Measurements from ENCODE around the gene KLHDC3.

Gene KLHDC3

DNA sequence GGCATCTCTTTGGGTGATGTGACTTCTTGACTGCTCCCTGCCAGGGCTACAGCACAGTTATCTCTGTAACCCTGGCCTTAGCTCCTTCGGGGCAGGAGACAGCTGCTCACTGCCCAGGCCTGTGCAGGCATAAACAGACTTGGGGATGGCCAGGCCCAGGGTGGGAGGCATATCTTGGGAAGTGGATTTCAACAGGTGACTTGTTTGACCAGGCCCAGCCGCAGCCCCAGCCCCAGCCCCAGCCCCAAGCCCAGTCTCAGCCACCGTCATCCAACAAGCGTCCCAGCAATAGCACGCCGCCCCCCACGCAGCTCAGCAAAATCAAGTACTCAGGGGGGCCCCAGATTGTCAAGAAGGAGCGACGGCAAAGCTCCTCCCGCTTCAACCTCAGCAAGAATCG is 7.8 kb upstream of the KLHDC3 start:
- no peak for TF ChIP-seq EP300 (IDR thresholded peaks at IDR 0.05; ENCODE audit: borderline replicate concordance)

DNA sequence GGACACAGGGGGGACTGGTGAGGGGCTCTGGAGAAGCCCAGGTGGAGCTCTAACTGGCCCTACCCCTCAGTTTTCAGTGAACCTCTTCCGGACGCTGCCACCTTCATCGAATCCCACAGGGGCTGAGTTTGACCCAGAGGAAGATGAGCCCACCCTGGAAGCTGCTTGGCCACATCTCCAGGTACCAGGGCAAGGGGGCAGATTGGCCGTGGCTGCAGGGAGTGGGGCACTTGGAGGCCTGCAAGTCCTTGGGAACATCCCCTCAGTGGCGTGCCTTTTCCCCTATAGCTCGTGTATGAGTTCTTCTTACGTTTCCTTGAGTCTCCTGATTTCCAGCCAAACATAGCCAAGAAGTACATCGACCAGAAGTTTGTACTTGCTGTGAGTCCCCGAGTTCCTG is 6.9 kb upstream of the KLHDC3 start:
- TF ChIP-seq CREB1 (IDR thresholded peaks at IDR 0.05; ENCODE audit: low read depth) (no peak), ZBTB7A (IDR thresholded peaks at IDR 0.05; ENCODE audit: low read depth) (no peak), CEBPB (IDR thresholded peaks at IDR 0.05) (no peak), FOXM1 (IDR thresholded peaks at IDR 0.05; ENCODE audit: borderline replicate concordance, low read depth) (no peak), NFIC (IDR thresholded peaks at IDR 0.05) (no peak), YY1 (IDR thresholded peaks at IDR 0.05; ENCODE audit: low read depth) (no peak), TEAD4 (IDR thresholded peaks at IDR 0.05) (no peak), TAF1 (IDR thresholded peaks at IDR 0.05; ENCODE audit: low read depth) (no peak), TCF12 (IDR thresholded peaks at IDR 0.05; ENCODE audit: low read depth) (no peak), EP300 (IDR thresholded peaks at IDR 0.05; ENCODE audit: borderline replicate concordance) (no peak), RAD21 (IDR thresholded peaks at IDR 0.05; ENCODE audit: low read depth) (no peak), EGR1 (IDR thresholded peaks at IDR 0.05) (no peak)
- TF ChIP-seq, protein P1, sequence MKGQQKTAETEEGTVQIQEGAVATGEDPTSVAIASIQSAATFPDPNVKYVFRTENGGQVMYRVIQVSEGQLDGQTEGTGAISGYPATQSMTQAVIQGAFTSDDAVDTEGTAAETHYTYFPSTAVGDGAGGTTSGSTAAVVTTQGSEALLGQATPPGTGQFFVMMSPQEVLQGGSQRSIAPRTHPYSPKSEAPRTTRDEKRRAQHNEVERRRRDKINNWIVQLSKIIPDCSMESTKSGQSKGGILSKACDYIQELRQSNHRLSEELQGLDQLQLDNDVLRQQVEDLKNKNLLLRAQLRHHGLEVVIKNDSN (IDR thresholded peaks at IDR 0.05), result no peak
- TF ChIP-seq, protein P2, sequence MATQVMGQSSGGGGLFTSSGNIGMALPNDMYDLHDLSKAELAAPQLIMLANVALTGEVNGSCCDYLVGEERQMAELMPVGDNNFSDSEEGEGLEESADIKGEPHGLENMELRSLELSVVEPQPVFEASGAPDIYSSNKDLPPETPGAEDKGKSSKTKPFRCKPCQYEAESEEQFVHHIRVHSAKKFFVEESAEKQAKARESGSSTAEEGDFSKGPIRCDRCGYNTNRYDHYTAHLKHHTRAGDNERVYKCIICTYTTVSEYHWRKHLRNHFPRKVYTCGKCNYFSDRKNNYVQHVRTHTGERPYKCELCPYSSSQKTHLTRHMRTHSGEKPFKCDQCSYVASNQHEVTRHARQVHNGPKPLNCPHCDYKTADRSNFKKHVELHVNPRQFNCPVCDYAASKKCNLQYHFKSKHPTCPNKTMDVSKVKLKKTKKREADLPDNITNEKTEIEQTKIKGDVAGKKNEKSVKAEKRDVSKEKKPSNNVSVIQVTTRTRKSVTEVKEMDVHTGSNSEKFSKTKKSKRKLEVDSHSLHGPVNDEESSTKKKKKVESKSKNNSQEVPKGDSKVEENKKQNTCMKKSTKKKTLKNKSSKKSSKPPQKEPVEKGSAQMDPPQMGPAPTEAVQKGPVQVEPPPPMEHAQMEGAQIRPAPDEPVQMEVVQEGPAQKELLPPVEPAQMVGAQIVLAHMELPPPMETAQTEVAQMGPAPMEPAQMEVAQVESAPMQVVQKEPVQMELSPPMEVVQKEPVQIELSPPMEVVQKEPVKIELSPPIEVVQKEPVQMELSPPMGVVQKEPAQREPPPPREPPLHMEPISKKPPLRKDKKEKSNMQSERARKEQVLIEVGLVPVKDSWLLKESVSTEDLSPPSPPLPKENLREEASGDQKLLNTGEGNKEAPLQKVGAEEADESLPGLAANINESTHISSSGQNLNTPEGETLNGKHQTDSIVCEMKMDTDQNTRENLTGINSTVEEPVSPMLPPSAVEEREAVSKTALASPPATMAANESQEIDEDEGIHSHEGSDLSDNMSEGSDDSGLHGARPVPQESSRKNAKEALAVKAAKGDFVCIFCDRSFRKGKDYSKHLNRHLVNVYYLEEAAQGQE (IDR thresholded peaks at IDR 0.05; ENCODE audit: low read depth), result no peak
- TF ChIP-seq, protein P3, sequence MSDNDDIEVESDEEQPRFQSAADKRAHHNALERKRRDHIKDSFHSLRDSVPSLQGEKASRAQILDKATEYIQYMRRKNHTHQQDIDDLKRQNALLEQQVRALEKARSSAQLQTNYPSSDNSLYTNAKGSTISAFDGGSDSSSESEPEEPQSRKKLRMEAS (IDR thresholded peaks at IDR 0.05), result no peak

DNA sequence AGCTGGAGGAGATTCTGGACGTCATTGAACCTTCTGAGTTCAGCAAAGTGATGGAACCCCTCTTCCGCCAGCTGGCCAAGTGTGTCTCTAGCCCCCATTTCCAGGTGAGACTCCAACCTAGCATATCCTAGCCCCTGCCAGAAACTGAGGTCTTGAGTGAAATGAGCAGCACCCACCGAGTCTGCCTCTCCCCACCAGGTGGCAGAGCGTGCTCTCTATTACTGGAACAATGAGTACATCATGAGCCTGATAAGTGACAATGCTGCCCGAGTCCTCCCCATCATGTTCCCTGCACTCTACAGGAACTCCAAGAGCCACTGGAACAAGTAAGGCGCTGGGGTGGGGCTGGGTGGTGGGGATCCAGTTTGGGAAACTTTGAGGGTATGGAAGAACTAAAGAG is 4.9 kb upstream of the KLHDC3 start:
- TF ChIP-seq RAD21 (IDR thresholded peaks at IDR 0.05; ENCODE audit: low read depth) (0 out of 2 replicates have a peak, but pooled peaks have one; percentile 8), FOXM1 (IDR thresholded peaks at IDR 0.05; ENCODE audit: borderline replicate concordance, low read depth) (no peak)

DNA sequence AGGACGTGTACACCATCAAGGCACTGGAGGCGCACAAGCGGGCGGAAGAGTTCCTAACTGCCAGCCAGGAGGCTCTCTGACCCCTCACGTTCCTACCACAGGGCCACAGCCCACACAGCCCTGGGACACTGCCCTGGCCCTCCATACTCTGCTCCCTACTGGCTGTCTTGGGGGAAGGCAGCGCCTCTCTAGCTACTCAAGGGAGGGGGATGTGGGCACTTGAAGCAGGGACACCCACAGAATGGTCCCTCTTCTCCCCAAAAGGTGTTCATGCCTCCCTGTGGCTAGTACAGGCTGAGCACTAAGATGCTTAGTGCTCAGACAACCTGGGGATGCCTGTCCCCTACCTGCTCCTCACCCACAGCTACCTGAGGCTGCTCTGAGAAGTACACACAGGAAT is 2.8 kb upstream of the KLHDC3 start:
- TF ChIP-seq TEAD4 (IDR thresholded peaks at IDR 0.05) (no peak), TCF12 (IDR thresholded peaks at IDR 0.05; ENCODE audit: low read depth) (no peak), CREB1 (IDR thresholded peaks at IDR 0.05; ENCODE audit: low read depth) (no peak), EP300 (IDR thresholded peaks at IDR 0.05; ENCODE audit: borderline replicate concordance) (no peak), RAD21 (IDR thresholded peaks at IDR 0.05; ENCODE audit: low read depth) (no peak)

DNA sequence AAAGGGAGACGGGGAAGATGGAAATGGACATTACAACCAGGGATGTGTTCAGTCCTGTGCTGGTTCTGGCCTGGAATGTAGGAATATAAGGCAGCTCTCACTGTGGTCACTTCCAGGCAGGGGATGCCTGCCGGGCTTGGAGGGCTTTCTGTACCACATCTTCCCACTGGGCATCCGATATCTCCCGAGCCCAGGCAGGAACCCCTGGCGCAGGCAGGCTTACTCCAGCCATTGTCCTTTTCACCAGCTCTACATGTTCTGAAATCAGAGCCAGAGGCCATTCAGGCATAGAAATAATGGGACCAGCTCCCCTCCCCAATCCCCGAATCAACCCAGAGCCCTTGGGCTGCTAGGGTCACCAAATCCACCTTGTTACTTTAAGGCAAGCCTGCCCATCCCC is 1.7 kb upstream of the KLHDC3 start:
- TF ChIP-seq, protein P2 (IDR thresholded peaks at IDR 0.05; ENCODE audit: low read depth), result no peak
- no peak for TF ChIP-seq TAF1 (IDR thresholded peaks at IDR 0.05; ENCODE audit: low read depth)
- no peak for TF ChIP-seq RAD21 (IDR thresholded peaks at IDR 0.05; ENCODE audit: low read depth)
- TF ChIP-seq YY1 (IDR thresholded peaks at IDR 0.05; ENCODE audit: low read depth), result no peak
- TF ChIP-seq EP300 (IDR thresholded peaks at IDR 0.05; ENCODE audit: borderline replicate concordance), result no peak
- no peak for TF ChIP-seq FOXM1 (IDR thresholded peaks at IDR 0.05; ENCODE audit: borderline replicate concordance, low read depth)
- no peak for TF ChIP-seq CEBPB (IDR thresholded peaks at IDR 0.05)
- no peak for TF ChIP-seq CREB1 (IDR thresholded peaks at IDR 0.05; ENCODE audit: low read depth)
- no peak for TF ChIP-seq ZBTB7A (IDR thresholded peaks at IDR 0.05; ENCODE audit: low read depth)
- no peak for TF ChIP-seq TEAD4 (IDR thresholded peaks at IDR 0.05)
- no peak for TF ChIP-seq EGR1 (IDR thresholded peaks at IDR 0.05)
- TF ChIP-seq, protein P1 (IDR thresholded peaks at IDR 0.05), result no peak
- no peak for TF ChIP-seq TCF12 (IDR thresholded peaks at IDR 0.05; ENCODE audit: low read depth)
- TF ChIP-seq NFIC (IDR thresholded peaks at IDR 0.05), result no peak
- TF ChIP-seq, protein P3 (IDR thresholded peaks at IDR 0.05), result no peak

DNA sequence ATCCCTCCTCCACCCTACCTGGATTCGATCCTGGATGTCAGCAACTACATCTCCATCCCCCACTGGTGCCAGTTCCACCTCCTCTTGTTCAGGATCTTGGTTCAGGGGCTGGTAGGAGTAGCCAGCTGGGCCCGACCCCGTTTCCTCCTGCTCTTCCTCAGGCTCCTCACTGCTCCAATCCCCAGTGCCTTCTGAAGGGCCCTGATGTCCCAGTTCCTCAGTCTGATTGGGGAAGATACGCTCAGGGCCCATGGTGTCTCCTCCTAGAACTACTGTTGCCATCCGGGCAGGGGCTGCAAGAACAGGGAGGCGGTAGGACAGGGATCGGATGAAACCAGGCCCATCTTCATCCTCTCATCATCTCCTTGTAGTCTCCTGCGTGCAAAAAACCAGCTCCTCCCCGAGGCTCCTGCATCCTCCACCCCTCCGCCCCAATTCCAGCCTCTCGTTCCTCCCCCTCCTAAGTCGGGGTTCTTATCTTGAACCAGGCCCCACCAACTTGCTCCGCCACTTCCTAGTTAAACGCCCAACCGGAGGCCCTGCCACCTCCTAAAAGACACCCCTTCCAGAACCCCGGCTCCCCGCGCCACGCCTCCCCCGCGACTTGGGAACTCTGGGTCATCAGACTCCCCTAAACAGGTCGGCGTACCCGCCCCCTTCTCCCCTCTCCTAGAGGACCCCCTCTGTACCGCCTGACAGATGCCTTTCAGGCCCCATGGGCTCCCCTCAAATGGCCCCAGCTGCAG is 779 bp upstream of the KLHDC3 start:
- TF ChIP-seq EGR1 (IDR thresholded peaks at IDR 0.05) (0 out of 2 replicates have a peak, but pooled peaks have one; percentile 4), EP300 (IDR thresholded peaks at IDR 0.05; ENCODE audit: borderline replicate concordance) (no peak), CEBPB (IDR thresholded peaks at IDR 0.05) (no peak), ZBTB7A (IDR thresholded peaks at IDR 0.05; ENCODE audit: low read depth) (no peak)
- TF ChIP-seq, protein P2 (IDR thresholded peaks at IDR 0.05; ENCODE audit: low read depth), result no peak

Measured in Ishikawa (cell line).